Measurements from ENCODE around the gene SOX6.

The SOX6 gene

DNA sequence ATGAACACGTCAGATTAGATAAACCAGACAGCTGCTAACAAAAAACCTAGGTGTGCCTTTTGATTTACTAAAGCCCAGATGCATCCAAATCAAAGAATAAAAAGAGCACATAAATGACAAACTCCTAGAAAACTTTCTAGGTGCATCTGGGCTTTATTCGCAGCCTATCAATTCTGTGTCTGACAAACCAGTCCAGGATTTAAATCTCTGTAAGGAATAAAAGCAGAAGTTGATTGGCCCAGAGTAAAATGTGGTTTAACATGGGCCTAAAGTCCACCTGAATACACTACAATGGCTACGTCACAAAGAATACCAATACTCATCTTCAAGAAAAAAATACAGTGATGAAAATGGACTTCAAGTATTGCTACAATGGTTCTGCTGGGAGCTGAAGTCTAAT lies 66.8 kb downstream of the SOX6 start:
- no peaks in the 10 kb centered on the region for H4K20me1 ChIP-seq (ENCODE audit: insufficient read depth, low read length)
- H3K9me3 ChIP-seq (ENCODE audit: low read length): no peaks in the 10 kb centered on the region
- H3K27me3 ChIP-seq (ENCODE audit: insufficient read depth, low read length): no peaks in the 10 kb centered on the region
- no peaks in the 10 kb centered on the region for H3K9me2 ChIP-seq (ENCODE audit: low read depth, low read length)
- H3K4me2 ChIP-seq (ENCODE audit: low read length): no peak overlapping the region
- no peak overlapping the region for H3K27ac ChIP-seq (ENCODE audit: low read depth, low read length, poor library complexity, severe bottlenecking)
- H3K79me2 ChIP-seq (ENCODE audit: insufficient read depth, low read length): no peaks in the 10 kb centered on the region
- no peak overlapping the region for H3K4me3 ChIP-seq (ENCODE audit: low read depth, low read length, poor library complexity, severe bottlenecking)
- H3K9ac ChIP-seq (ENCODE audit: low read length): no peak overlapping the region
- no peaks in the 10 kb centered on the region for H3F3A ChIP-seq (ENCODE audit: insufficient read depth, low read length)
- TF ChIP-seq EZH2 (IDR thresholded peaks at IDR 0.05; ENCODE audit: borderline replicate concordance, low read length): no peak
- TF ChIP-seq, protein P1, sequence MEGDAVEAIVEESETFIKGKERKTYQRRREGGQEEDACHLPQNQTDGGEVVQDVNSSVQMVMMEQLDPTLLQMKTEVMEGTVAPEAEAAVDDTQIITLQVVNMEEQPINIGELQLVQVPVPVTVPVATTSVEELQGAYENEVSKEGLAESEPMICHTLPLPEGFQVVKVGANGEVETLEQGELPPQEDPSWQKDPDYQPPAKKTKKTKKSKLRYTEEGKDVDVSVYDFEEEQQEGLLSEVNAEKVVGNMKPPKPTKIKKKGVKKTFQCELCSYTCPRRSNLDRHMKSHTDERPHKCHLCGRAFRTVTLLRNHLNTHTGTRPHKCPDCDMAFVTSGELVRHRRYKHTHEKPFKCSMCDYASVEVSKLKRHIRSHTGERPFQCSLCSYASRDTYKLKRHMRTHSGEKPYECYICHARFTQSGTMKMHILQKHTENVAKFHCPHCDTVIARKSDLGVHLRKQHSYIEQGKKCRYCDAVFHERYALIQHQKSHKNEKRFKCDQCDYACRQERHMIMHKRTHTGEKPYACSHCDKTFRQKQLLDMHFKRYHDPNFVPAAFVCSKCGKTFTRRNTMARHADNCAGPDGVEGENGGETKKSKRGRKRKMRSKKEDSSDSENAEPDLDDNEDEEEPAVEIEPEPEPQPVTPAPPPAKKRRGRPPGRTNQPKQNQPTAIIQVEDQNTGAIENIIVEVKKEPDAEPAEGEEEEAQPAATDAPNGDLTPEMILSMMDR (IDR thresholded peaks at IDR 0.05; ENCODE audit: low read length): no peak
- no peak overlapping the region for H2AFZ ChIP-seq (ENCODE audit: low read length)
- no peaks in the 10 kb centered on the region for H3K4me1 ChIP-seq (ENCODE audit: insufficient read depth, low read length, severe bottlenecking)
- no peaks in the 10 kb centered on the region for H3K36me3 ChIP-seq (ENCODE audit: insufficient read depth, low read length)

DNA sequence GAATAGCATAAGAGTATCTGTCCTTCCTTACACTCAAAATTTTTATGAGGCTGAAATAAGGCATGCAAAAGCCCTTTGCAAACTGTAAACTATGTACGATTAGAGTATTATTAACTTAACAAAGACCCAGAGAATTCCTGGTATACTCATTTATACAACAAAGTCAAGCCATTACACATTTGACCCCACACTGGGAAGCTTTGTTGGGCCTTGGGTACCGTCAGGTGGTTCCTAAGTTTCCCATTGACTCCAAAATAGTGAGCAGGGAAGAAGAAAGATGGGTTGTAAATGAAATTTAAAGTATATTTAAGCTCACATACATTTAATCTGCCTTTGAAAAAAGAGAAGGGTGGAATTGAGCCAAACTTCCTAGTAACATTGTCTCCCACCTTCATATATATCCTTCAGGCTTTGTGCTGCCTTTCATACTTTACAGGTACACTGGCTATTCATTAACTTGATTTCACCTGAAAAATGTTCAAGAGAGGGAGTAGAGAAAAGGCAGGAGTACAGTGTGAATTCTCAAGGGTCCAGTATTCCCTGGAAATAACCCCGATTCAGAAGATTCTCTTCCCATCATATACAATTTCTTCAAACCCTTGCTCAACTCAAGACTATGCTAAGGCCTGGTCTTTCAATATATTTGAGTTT lies 68.6 kb downstream of the SOX6 start:
- no peak overlapping the region for H2AFZ ChIP-seq (ENCODE audit: low read length)
- H3K27ac ChIP-seq (ENCODE audit: low read depth, low read length, poor library complexity, severe bottlenecking): no peak overlapping the region
- no peaks in the 10 kb centered on the region for H4K20me1 ChIP-seq (ENCODE audit: insufficient read depth, low read length)
- H3K79me2 ChIP-seq (ENCODE audit: insufficient read depth, low read length): no peaks in the 10 kb centered on the region
- H3K4me3 ChIP-seq (ENCODE audit: low read depth, low read length, poor library complexity, severe bottlenecking): no peak overlapping the region
- no peak overlapping the region for H3K9ac ChIP-seq (ENCODE audit: low read length)
- H3K9me2 ChIP-seq (ENCODE audit: low read depth, low read length): no peaks in the 10 kb centered on the region
- H3K4me1 ChIP-seq (ENCODE audit: insufficient read depth, low read length, severe bottlenecking): no peaks in the 10 kb centered on the region
- H3K4me2 ChIP-seq (ENCODE audit: low read length): no peak overlapping the region
- H3K36me3 ChIP-seq (ENCODE audit: insufficient read depth, low read length): no peaks in the 10 kb centered on the region
- no peak for TF ChIP-seq EZH2 (IDR thresholded peaks at IDR 0.05; ENCODE audit: borderline replicate concordance, low read length)
- TF ChIP-seq, protein P1 (IDR thresholded peaks at IDR 0.05; ENCODE audit: low read length): no peak
- H3K9me3 ChIP-seq (ENCODE audit: low read length): no peaks in the 10 kb centered on the region
- no peaks in the 10 kb centered on the region for H3K27me3 ChIP-seq (ENCODE audit: insufficient read depth, low read length)
- no peaks in the 10 kb centered on the region for H3F3A ChIP-seq (ENCODE audit: insufficient read depth, low read length)

DNA sequence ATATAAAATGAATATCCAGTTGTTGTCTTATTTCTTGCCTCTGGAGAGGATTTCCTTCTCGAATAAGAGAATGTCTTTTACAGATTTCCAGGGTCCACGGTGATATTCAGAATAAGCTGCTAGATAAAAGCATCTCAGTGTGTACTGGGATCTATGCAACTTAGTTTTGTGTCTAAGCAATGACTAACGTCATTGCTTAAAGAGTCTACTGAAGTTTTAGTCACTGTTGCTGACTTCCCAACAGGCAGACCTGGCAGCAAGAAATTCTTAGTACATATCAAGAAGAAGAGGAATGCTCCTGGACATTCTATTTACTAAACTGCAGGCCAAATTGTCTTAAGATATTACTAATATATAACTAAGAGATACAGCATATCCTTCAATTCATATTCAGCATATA lies 70.3 kb downstream of the SOX6 start:
- Histone ChIP-seq H3K4me3 (ENCODE audit: low read depth, low read length, poor library complexity, severe bottlenecking) (no peak overlapping the region), H3K27me3 (ENCODE audit: insufficient read depth, low read length) (no peaks in the 10 kb centered on the region), H4K20me1 (ENCODE audit: insufficient read depth, low read length) (no peaks in the 10 kb centered on the region), H3K9me2 (ENCODE audit: low read depth, low read length) (no peaks in the 10 kb centered on the region), H2AFZ (ENCODE audit: low read length) (no peak overlapping the region), H3K4me2 (ENCODE audit: low read length) (no peak overlapping the region), H3K9me3 (ENCODE audit: low read length) (no peaks in the 10 kb centered on the region), H3K27ac (ENCODE audit: low read depth, low read length, poor library complexity, severe bottlenecking) (no peak overlapping the region), H3K36me3 (ENCODE audit: insufficient read depth, low read length) (no peaks in the 10 kb centered on the region), H3K9ac (ENCODE audit: low read length) (no peak overlapping the region), H3F3A (ENCODE audit: insufficient read depth, low read length) (no peaks in the 10 kb centered on the region), H3K4me1 (ENCODE audit: insufficient read depth, low read length, severe bottlenecking) (no peaks in the 10 kb centered on the region), H3K79me2 (ENCODE audit: insufficient read depth, low read length) (no peaks in the 10 kb centered on the region)
- TF ChIP-seq, protein P1 (IDR thresholded peaks at IDR 0.05; ENCODE audit: low read length): no peak
- TF ChIP-seq EZH2 (IDR thresholded peaks at IDR 0.05; ENCODE audit: borderline replicate concordance, low read length): no peak
